ENCODE measurements around the gene PPFIA3.
A peak's percentile ranks its signal among the peaks of the same experiment; 100 is the strongest.

Gene PPFIA3

GRCh38 chr19:49114630-49115363 is 4.5 kb upstream of the PPFIA3 start:
- H2AFZ ChIP-seq (ENCODE audit: low read length), result no peak overlapping the region
- H3K9me3 ChIP-seq (ENCODE audit: low read length), result no peaks in the 10 kb centered on the region
- no peaks in the 10 kb centered on the region for H3K79me2 ChIP-seq (ENCODE audit: insufficient read depth, low read length)
- H3K4me1 ChIP-seq (ENCODE audit: insufficient read depth, low read length, severe bottlenecking), result peaks cover 24% of the 10 kb centered on the region
- peak overlapping the region; percentile 65 for H3K4me3 ChIP-seq (ENCODE audit: low read depth, low read length, poor library complexity, severe bottlenecking)
- no peaks in the 10 kb centered on the region for H3K9me2 ChIP-seq (ENCODE audit: low read depth, low read length)
- TF ChIP-seq EZH2 (IDR thresholded peaks at IDR 0.05; ENCODE audit: borderline replicate concordance, low read length) (no peak), CTCF (IDR thresholded peaks at IDR 0.05; ENCODE audit: low read length) (no peak)
- H3K27ac ChIP-seq (ENCODE audit: low read depth, low read length, poor library complexity, severe bottlenecking), result no peak overlapping the region
- 0 out of 2 replicates have a peak, but pooled peaks cover 4% of the 10 kb centered on the region for H3F3A ChIP-seq (ENCODE audit: insufficient read depth, low read length)
- H4K20me1 ChIP-seq (ENCODE audit: insufficient read depth, low read length), result no peaks in the 10 kb centered on the region
- peak overlapping the region; percentile 85 for H3K4me2 ChIP-seq (ENCODE audit: low read length)
- 0 out of 2 replicates have a peak, but pooled peaks cover under 1% of the 10 kb centered on the region for H3K36me3 ChIP-seq (ENCODE audit: insufficient read depth, low read length)
- H3K27me3 ChIP-seq (ENCODE audit: insufficient read depth, low read length), result 0 out of 2 replicates have a peak, but pooled peaks cover 2% of the 10 kb centered on the region
- H3K9ac ChIP-seq (ENCODE audit: low read length), result peak overlapping the region; percentile 53; the same call in 1 of the 2 replicates

- Histone ChIP-seq H3K27ac (ENCODE audit: low read depth, low read length, poor library complexity, severe bottlenecking) (no peak overlapping the region), H3K79me2 (ENCODE audit: insufficient read depth, low read length) (no peaks in the 10 kb centered on the region), H3K4me2 (ENCODE audit: low read length) (no peak overlapping the region), H3K9me2 (ENCODE audit: low read depth, low read length) (no peaks in the 10 kb centered on the region), H3K4me1 (ENCODE audit: insufficient read depth, low read length, severe bottlenecking) (peaks cover 29% of the 10 kb centered on the region), H3K4me3 (ENCODE audit: low read depth, low read length, poor library complexity, severe bottlenecking) (no peak overlapping the region), H3K27me3 (ENCODE audit: insufficient read depth, low read length) (0 out of 2 replicates have a peak, but pooled peaks cover 7% of the 10 kb centered on the region), H3K9me3 (ENCODE audit: low read length) (no peaks in the 10 kb centered on the region), H2AFZ (ENCODE audit: low read length) (no peak overlapping the region), H3K9ac (ENCODE audit: low read length) (no peak overlapping the region), H3K36me3 (ENCODE audit: insufficient read depth, low read length) (no peaks in the 10 kb centered on the region), H4K20me1 (ENCODE audit: insufficient read depth, low read length) (no peaks in the 10 kb centered on the region), H3F3A (ENCODE audit: insufficient read depth, low read length) (peaks cover 5% of the 10 kb centered on the region; the same call in 1 of the 2 replicates)
- TF ChIP-seq EZH2 (IDR thresholded peaks at IDR 0.05; ENCODE audit: borderline replicate concordance, low read length) (no peak), CTCF (IDR thresholded peaks at IDR 0.05; ENCODE audit: low read length) (no peak)
Observed at GRCh38 chr19:49116544-49116943, 2.8 kb upstream of the PPFIA3 start.

- Histone ChIP-seq H3K9me3 (ENCODE audit: low read length) (no peaks in the 10 kb centered on the region), H3F3A (ENCODE audit: insufficient read depth, low read length) (peaks cover 5% of the 10 kb centered on the region; the same call in 1 of the 2 replicates), H3K27me3 (ENCODE audit: insufficient read depth, low read length) (0 out of 2 replicates have a peak, but pooled peaks cover 7% of the 10 kb centered on the region), H3K27ac (ENCODE audit: low read depth, low read length, poor library complexity, severe bottlenecking) (peak overlapping the region; percentile 55), H3K9me2 (ENCODE audit: low read depth, low read length) (no peaks in the 10 kb centered on the region), H3K79me2 (ENCODE audit: insufficient read depth, low read length) (no peaks in the 10 kb centered on the region), H3K4me2 (ENCODE audit: low read length) (peak overlapping the region; percentile 98), H3K9ac (ENCODE audit: low read length) (peak overlapping the region; percentile 80), H3K4me1 (ENCODE audit: insufficient read depth, low read length, severe bottlenecking) (peaks cover 29% of the 10 kb centered on the region), H3K36me3 (ENCODE audit: insufficient read depth, low read length) (no peaks in the 10 kb centered on the region), H3K4me3 (ENCODE audit: low read depth, low read length, poor library complexity, severe bottlenecking) (peak overlapping the region; percentile 73), H2AFZ (ENCODE audit: low read length) (no peak overlapping the region), H4K20me1 (ENCODE audit: insufficient read depth, low read length) (no peaks in the 10 kb centered on the region)
- TF ChIP-seq CTCF (IDR thresholded peaks at IDR 0.05; ENCODE audit: low read length), result no peak
- TF ChIP-seq EZH2 (IDR thresholded peaks at IDR 0.05; ENCODE audit: borderline replicate concordance, low read length), result no peak
Observed at GRCh38 chr19:49117677-49118564, 1.4 kb upstream of the PPFIA3 start.
